Endodermal cell (in vitro differentiated cells): Measurements from ENCODE around the gene LCN15. TPM values are rescaled to one million over a fixed set of nuclear protein-coding genes. Genes with fewer than 3 reads are reported as not detected.
A peak's percentile ranks its signal among the peaks of the same experiment; 100 is the strongest.

ENCODE experiments used
- DNase-seq: peaks from one replicate; pipeline ENCODE4 v3.0.0-alpha.2; 2017
- H3K27ac ChIP-seq: 2 replicates; pipeline ENCODE4 v1.5.1; 2013; ENCODE audit warnings: mild to moderate bottlenecking, low read depth, low read length, moderate library complexity
- H3K27me3 ChIP-seq: 2 replicates; pipeline ENCODE4 v1.6.1; 2013; ENCODE audit warnings: mild to moderate bottlenecking, low read length, moderate library complexity; ENCODE audit not compliant: insufficient read depth, control insufficient read depth, poor library complexity, severe bottlenecking
- H3K36me3 ChIP-seq: 2 replicates; pipeline ENCODE4 v1.7.0; 2013; ENCODE audit warnings: mild to moderate bottlenecking, low read length, moderate library complexity; ENCODE audit not compliant: control insufficient read depth, insufficient read depth
- H3K4me1 ChIP-seq: one replicate; pipeline ENCODE4 v1.7.0; 2013; ENCODE audit warnings: low read length; ENCODE audit not compliant: control insufficient read depth, insufficient read depth
- H3K4me3 ChIP-seq: 2 replicates; pipeline ENCODE4 v1.5.1; 2013; ENCODE audit warnings: mild to moderate bottlenecking, low read length, moderate library complexity
- H3K9ac ChIP-seq: 2 replicates; pipeline ENCODE4 v1.6.1; 2013; ENCODE audit warnings: mild to moderate bottlenecking, low read length, moderate library complexity; ENCODE audit not compliant: poor library complexity, severe bottlenecking; ENCODE audit errors: extremely low read depth
- H3K9me3 ChIP-seq: 2 replicates; pipeline ENCODE4 v1.6.1; 2013; ENCODE audit warnings: mild to moderate bottlenecking, low read length, moderate library complexity; ENCODE audit not compliant: control insufficient read depth
- H3K27ac Mint-ChIP-seq: 2 replicates; pipeline ENCODE4 v1.8.0; 2020; ENCODE audit warnings: mixed read lengths
- H3K27me3 Mint-ChIP-seq: 2 replicates; pipeline ENCODE4 v1.8.0; 2021; ENCODE audit warnings: mild to moderate bottlenecking, mixed read lengths; ENCODE audit not compliant: insufficient read depth
- H3K36me3 Mint-ChIP-seq: 2 replicates; pipeline ENCODE4 v1.8.0; 2020; ENCODE audit warnings: low read depth, mixed read lengths
- H3K4me1 Mint-ChIP-seq: 2 replicates; pipeline ENCODE4 v1.8.0; 2020; ENCODE audit warnings: mixed read lengths
- H3K4me3 Mint-ChIP-seq: 2 replicates; pipeline ENCODE4 v1.8.0; 2020; ENCODE audit warnings: mild to moderate bottlenecking, moderate library complexity, mixed read lengths
- H3K9me3 Mint-ChIP-seq: 2 replicates; pipeline ENCODE4 v1.8.0; 2020; ENCODE audit warnings: mild to moderate bottlenecking, mixed read lengths
- CTCF ChIP-seq: fragments of 200-600 bp; sonication (generic); conservative IDR thresholded peaks from 2 replicates; pipeline ENCODE4 v1.5.0; 2021; ENCODE audit warnings: antibody characterized with exemption, mild to moderate bottlenecking
- WGBS, 2 experiments: methylation state at CpG; one replicate each; pipeline versions ENCODE4 v1.1.5 to v1.1.7; 2013; ENCODE audit warnings: missing lambda C conversion rate in 2 of 2, mixed read lengths in 1 of 2; ENCODE audit not compliant: insufficient coverage in 1 of 2, insufficient read length in 1 of 2; 5-methylcytosine and 5-hydroxymethylcytosine counted together
- total RNA-seq, 2 donors: library from RNA; stranded (reverse); fragmentation: NEBNext Ultra II Directional in 1 of 2; extraction: Animal tissue kit (Norgen Biotek cat#: 25700) in 1 of 2; gene quantifications; 2 replicates in 1 of 2; 3 replicates in 1 of 2; pipeline ENCODE4 v1.2.1, GENCODE V29; 2021

LCN15 gene
- total RNA-seq, 2 donors from 2014 or later, result 0.51 to 1.2 TPM

- H3K4me1 ChIP-seq, result no peaks in the 10 kb centered on the region
- DNase-seq, result no peak
- no peaks in the 10 kb centered on the region for H3K9me3 ChIP-seq
- H3K27me3 ChIP-seq, result no peaks in the 10 kb centered on the region
- H3K4me1 Mint-ChIP-seq, result no peaks in the 10 kb centered on the region
- no peak overlapping the region for H3K4me3 ChIP-seq
- no peak for TF ChIP-seq CTCF
- H3K9me3 Mint-ChIP-seq, result peaks cover under 1% of the 10 kb centered on the region
- WGBS, 2 experiments, result 90 to 93% methylated on average over 10 to 16 of the region's 16 CpGs
- peaks cover 2% of the 10 kb centered on the region for H3K27me3 Mint-ChIP-seq
- H3K27ac ChIP-seq, result no peak overlapping the region
- H3K27ac Mint-ChIP-seq, result no peak overlapping the region
- no peaks in the 10 kb centered on the region for H3K36me3 ChIP-seq
- H3K9ac ChIP-seq, result no peak overlapping the region
- H3K4me3 Mint-ChIP-seq, result no peak overlapping the region
- no peaks in the 10 kb centered on the region for H3K36me3 Mint-ChIP-seq
These were observed 20.6 kb downstream of the LCN15 start for GRCh38 chr9:136743639-136744211.

- Histone ChIP-seq H3K9me3 (no peaks in the 10 kb centered on the region), H3K4me3 (no peak within 1 kb of the TSS), H3K27me3 (no peaks in the 10 kb centered on the region), H3K27ac (no peak within 1 kb of the TSS), H3K36me3 (no peaks in the 10 kb centered on the region), H3K4me1 (no peaks in the 10 kb centered on the region), H3K9ac (no peak within 1 kb of the TSS)
- H3K9me3 Mint-ChIP-seq, result peaks cover 3% of the 10 kb centered on the region
- H3K4me3 Mint-ChIP-seq, result no peak within 1 kb of the TSS
- H3K36me3 Mint-ChIP-seq, result no peaks in the 10 kb centered on the region
- peaks cover 7% of the 10 kb centered on the region for H3K27me3 Mint-ChIP-seq
- WGBS, 2 experiments, result 75 to 81% methylated on average over 12 to 22 of the region's 25 CpGs
- no peaks in the 10 kb centered on the region for H3K4me1 Mint-ChIP-seq
- no peak within 1 kb of the TSS for H3K27ac Mint-ChIP-seq
- DNase-seq, result peak; percentile 91
- TF ChIP-seq CTCF, result peak; percentile 87
These were observed 21.5 kb downstream of the LCN15 start, which contains the start of gene LCN10 for GRCh38 chr9:136742591-136743391. Gene LCN10 (minus strand): TSS chr9:136742940. CDS start chr9:136742903, 37 bp downstream.

DNA sequence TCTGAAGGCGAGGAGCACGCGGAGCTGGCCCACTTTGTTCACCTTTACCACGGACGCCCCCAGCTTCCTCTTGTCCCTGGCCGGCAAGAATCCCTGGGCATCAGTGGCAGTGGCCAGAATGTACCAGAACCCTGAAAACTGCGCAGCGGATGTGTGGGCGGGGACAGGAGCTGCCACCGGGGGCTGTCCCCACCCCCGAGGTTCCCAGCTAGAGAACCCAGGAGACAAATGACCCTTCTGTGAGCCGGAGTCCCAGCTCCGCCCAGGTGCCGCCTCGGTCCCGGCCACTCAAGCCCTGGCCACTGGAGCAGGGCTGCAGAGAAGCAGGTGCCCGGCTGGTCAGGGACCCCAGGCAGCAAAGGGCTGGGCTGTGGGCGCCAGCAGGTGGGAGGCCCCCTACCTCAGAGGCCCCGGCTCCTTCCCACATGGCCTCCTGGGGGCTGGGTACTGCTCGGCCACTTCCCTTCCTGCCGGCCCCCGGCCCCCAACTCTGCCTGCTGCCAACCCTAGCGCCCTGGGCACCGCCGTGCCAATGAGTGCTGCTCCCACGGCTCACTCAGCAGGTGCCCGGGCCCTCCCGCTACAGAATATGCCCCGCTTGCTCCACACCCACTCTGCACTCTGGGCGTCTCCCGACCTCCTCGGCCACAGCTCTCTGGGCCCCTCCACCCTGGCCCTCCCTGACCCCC is 22.3 kb downstream of the LCN15 start:
- H3K4me3 Mint-ChIP-seq, result no peak overlapping the region
- WGBS, 2 experiments, result 84 to 90% methylated on average over 21 to 32 of the region's 32 CpGs
- H3K36me3 Mint-ChIP-seq, result no peaks in the 10 kb centered on the region
- H3K36me3 ChIP-seq, result no peaks in the 10 kb centered on the region
- DNase-seq, result peak; percentile 48
- H3K27me3 ChIP-seq, result no peaks in the 10 kb centered on the region
- H3K27ac Mint-ChIP-seq, result no peak overlapping the region
- no peak overlapping the region for H3K27ac ChIP-seq
- TF ChIP-seq CTCF, result no peak
- no peak overlapping the region for H3K9ac ChIP-seq
- peaks cover 3% of the 10 kb centered on the region for H3K9me3 Mint-ChIP-seq
- H3K4me1 Mint-ChIP-seq, result no peaks in the 10 kb centered on the region
- H3K9me3 ChIP-seq, result no peaks in the 10 kb centered on the region
- H3K27me3 Mint-ChIP-seq, result peaks cover 7% of the 10 kb centered on the region
- H3K4me1 ChIP-seq, result no peaks in the 10 kb centered on the region
- H3K4me3 ChIP-seq, result no peak overlapping the region
